SIG-M5 treated with dmso at 0.1 percent for 504 hours (cell line): ENCODE results near the gene GIMAP8.
"Not testable (repeated sequence)": the region's sequence is repeated elsewhere in the genome, so short reads cannot be mapped to it uniquely, and the experiment has no call there.

ENCODE experiments used
- DNase-seq: peaks from one replicate; lab custom pipeline; 2025; ENCODE audit not compliant: unreplicated experiment; lab: John Stamatoyannopoulos, UW

Gene GIMAP8

DNA sequence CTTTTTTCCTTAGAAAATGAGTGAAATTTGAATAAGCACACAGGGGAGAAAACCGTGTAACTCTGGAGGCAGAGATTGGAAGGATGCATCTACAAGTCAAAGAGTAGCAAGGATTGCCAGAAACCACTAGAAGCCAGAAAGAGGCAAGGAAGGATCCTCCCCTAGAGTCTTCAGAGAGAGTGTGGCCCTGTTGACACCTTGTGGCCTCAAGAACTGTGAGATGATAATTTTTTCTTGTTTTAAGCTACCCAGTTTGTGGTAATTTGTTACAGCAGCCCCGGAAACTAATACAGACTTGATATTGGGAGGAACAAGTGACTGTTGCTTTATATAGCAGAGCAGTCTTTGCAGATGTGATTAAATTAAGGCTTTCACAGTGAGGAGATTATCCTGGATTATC is 60.6 kb downstream of the GIMAP8 start:
- DNase-seq, result no peak

DNA sequence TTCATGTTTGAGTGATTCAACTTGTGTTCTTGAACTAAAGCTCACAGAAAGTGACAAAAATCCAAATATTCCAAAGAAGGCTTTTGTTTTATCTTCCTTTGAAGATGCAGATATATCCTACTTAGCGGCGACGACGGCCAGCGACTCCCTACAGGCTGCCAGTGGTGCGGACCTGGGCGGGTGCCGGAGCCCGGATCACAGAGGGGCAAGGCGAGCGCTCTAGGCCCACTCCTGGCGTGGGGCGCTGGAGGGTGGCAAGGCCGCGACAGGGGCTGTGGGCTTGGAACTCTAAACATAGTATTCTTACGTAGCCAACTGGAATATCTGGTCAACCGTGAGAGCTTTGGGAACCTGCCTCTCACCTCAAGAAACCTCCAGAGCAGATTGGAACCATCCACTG is 63.3 kb downstream of the GIMAP8 start:
- no peak for DNase-seq

DNA sequence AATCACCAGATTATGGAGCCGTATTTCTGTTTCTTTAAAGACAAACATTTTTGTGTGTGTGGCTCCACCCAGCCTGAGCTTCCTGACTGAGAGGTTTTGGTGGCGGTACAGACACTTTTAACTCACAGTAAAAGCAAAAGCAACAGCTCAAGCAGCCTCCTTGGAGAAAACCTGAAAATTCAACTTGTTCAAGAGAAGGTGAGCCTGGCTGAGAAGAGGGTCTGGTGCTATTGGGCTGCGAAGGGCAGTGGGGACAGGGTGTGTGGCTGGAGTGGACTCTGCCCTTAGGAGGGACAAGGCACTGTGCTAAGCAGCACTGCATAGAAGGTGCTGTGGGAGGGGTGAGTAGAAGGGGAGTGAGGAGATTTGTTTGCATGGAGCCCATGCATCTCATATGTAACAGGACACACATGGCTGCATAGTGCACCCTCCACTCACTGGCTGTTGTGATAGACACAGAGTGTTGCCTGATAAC is 64.4 kb downstream of the GIMAP8 start, which contains the start of gene GIMAP7:
GIMAP7 (plus strand) TSS at position 125 of the 475 bp plus-strand sequence. CDS start 5,103 bp downstream, outside the sequence.
- no peak for DNase-seq

GRCh38 chr7:150515248-150516147 is 65.1 kb downstream of the GIMAP8 start:
- no peak for DNase-seq

GRCh38 chr7:150516956-150517745 is 66.7 kb downstream of the GIMAP8 start:
- DNase-seq, result no peak

GRCh38 chr7:150519310-150519709 is 68.9 kb downstream of the GIMAP8 start:
- DNase-seq, result no peak

- DNase-seq, result no peak
These were observed 69.7 kb downstream of the GIMAP8 start for GRCh38 chr7:150520145-150520544.

DNA sequence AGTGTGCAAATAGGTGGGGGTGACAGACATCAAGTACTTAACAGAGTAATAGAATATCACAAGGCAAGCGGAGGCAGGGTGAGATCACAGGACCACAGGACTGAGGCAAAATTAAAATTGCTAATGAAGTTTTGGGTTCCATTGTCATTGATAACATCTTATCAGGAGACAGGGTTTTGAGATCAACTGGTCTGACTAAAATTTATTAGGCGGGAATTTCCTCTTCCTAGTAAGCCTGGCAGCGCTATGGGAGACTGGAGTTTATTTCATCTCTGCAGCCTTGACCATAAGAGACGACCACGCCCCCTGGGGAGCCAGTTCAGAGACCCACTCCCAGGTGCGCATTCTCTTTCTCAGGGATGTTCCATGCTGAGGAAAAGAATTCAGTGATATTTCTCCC is 72.5 kb downstream of the GIMAP8 start:
- not testable (repeated sequence) for DNase-seq

GRCh38 chr7:150524018-150524417 is 73.6 kb downstream of the GIMAP8 start:
- DNase-seq, result no peak
